ENCODE data around the gene TLX2. TPM values are rescaled to one million over a fixed set of nuclear protein-coding genes. Genes with fewer than 3 reads are reported as not detected.

The TLX2 gene
- total and polyA plus RNA-seq, 12 donors, result not detected

GRCh38 chr2:74491648-74492544 is 22.4 kb upstream of the TLX2 start:
- TF ChIP-seq CTCF (IDR thresholded peaks at IDR 0.05), result no peak
- no peaks in the 10 kb centered on the region for H3K9me3 ChIP-seq
- no peak for DNase-seq
- H3K4me1 ChIP-seq, result no peaks in the 10 kb centered on the region
- peaks cover 0 to 6% (median 3%) of the 10 kb centered on the region in 7 donors for H3K27me3 ChIP-seq
- 91 to 95% methylated on average over 12 of the region's 12 CpGs for WGBS, 2 donors
- intact Hi-C loops (cut with DNase I), result no loop called here
- H3K27ac ChIP-seq, result no peak overlapping the region
- H3K4me3 ChIP-seq, result no peak overlapping the region
- H3K36me3 ChIP-seq, result peaks cover 0 to 77% (median 33%) of the 10 kb centered on the region in 9 donors
- ATAC-seq, result peak in 2 of 8 donors; percentile 12 to 22

- Histone ChIP-seq H3K27me3 (peaks cover 4 to 22% (median 20%) of the 10 kb centered on the region in 7 donors), H3K9me3 (no peaks in the 10 kb centered on the region), H3K36me3 (peaks cover 0 to 61% (median 33%) of the 10 kb centered on the region in 9 donors), H3K4me1 (peaks cover 8 to 14% (median 12%) of the 10 kb centered on the region in 9 donors), H3K4me3 (no peak overlapping the region), H3K27ac (no peak overlapping the region)
- intact Hi-C loops (cut with DNase I), result no loop called here
- 90 to 93% methylated on average over 3 of the region's 3 CpGs for WGBS, 2 donors
- ATAC-seq (no peak), DNase-seq (no peak)
- TF ChIP-seq CTCF (IDR thresholded peaks at IDR 0.05), result no peak
Measured at GRCh38 chr2:74493546-74493945, 20.7 kb upstream of the TLX2 start.

- ATAC-seq (no peak), DNase-seq (no peak)
- 89 to 90% methylated on average over 1 of the region's 1 CpG for WGBS, 2 donors
- TF ChIP-seq CTCF (IDR thresholded peaks at IDR 0.05), result no peak
- H3K36me3 ChIP-seq, result peaks cover 0 to 44% (median 30%) of the 10 kb centered on the region in 9 donors
- H3K4me1 ChIP-seq, result peaks cover 11 to 31% (median 26%) of the 10 kb centered on the region in 9 donors
- H3K9me3 ChIP-seq, result no peaks in the 10 kb centered on the region
- no peak overlapping the region for H3K27ac ChIP-seq
- H3K27me3 ChIP-seq, result peaks cover 9 to 41% (median 39%) of the 10 kb centered on the region in 7 donors
- intact Hi-C loops (cut with DNase I), result no loop called here
- no peak overlapping the region for H3K4me3 ChIP-seq
Measured at GRCh38 chr2:74495440-74495839, 18.8 kb upstream of the TLX2 start.

- no peaks in the 10 kb centered on the region for H3K9me3 ChIP-seq
- intact Hi-C loops (cut with DNase I), result no loop called here
- 41 to 42% methylated on average over 19 of the region's 19 CpGs for WGBS, 2 donors
- no peak overlapping the region for H3K27ac ChIP-seq
- H3K4me1 ChIP-seq, result peaks cover 11 to 34% (median 29%) of the 10 kb centered on the region in 9 donors
- H3K27me3 ChIP-seq, result peaks cover 9 to 56% (median 55%) of the 10 kb centered on the region in 7 donors
- peak overlapping the region in 7 of 10 donors; percentile 22 to 57 (median 40) for H3K4me3 ChIP-seq
- DNase-seq (no peak), ATAC-seq (peak in 1 of 8 donors; percentile 3)
- no peak for TF ChIP-seq CTCF (IDR thresholded peaks at IDR 0.05)
- peaks cover 0 to 27% (median 15%) of the 10 kb centered on the region in 9 donors for H3K36me3 ChIP-seq
Measured at GRCh38 chr2:74496997-74497776, 17.1 kb upstream of the TLX2 start.

All from heart right ventricle (tissue), 16 donors.